GM06990 (cell line): ENCODE measurements around the gene GATAD2A.
A peak's percentile ranks its signal among the peaks of the same experiment; 100 is the strongest.

Experiments
- DNase-seq: peaks from one replicate; pipeline ENCODE4 v3.0.0-alpha.2; 2011; ENCODE audit not compliant: insufficient read length; ENCODE audit errors: extremely low read depth
- H3K27me3 ChIP-seq: replicated peaks from 2 replicates; pipeline ENCODE4 v1.6.0; 2011; ENCODE audit warnings: low read length; ENCODE audit not compliant: control insufficient read depth, insufficient read depth
- H3K36me3 ChIP-seq: 2 replicates; pipeline ENCODE4 v1.5.1; 2011; ENCODE audit warnings: low read length; ENCODE audit not compliant: control insufficient read depth, insufficient read depth
- H3K4me3 ChIP-seq: replicated peaks from 2 replicates; pipeline ENCODE4 v1.5.1; 2011; ENCODE audit warnings: low read depth, mild to moderate bottlenecking, control low read depth, low read length
- CTCF ChIP-seq: IDR thresholded peaks from 2 replicates; pipeline ENCODE4 v1.5.1; 2011; ENCODE audit warnings: low read length, control low read depth, mild to moderate bottlenecking, inconsistent platforms; ENCODE audit not compliant: insufficient read depth, poor library complexity, severe bottlenecking

GATAD2A gene

GRCh38 chr19:19458110-19458816 lies 52.8 kb downstream of the GATAD2A start:
- Histone ChIP-seq H3K4me3 (no peak overlapping the region), H3K27me3 (no peaks in the 10 kb centered on the region), H3K36me3 (peaks cover 6% of the 10 kb centered on the region)
- no peak for DNase-seq
- no peak for TF ChIP-seq CTCF

- Histone ChIP-seq H3K27me3 (no peaks in the 10 kb centered on the region), H3K4me3 (0 out of 2 replicates have a peak overlapping the region, but pooled peaks have one; percentile 6), H3K36me3 (peaks cover 6% of the 10 kb centered on the region)
- no peak for TF ChIP-seq CTCF
- DNase-seq = no peak
Measured at GRCh38 chr19:19459073-19459472, 53.6 kb downstream of the GATAD2A start.

- no peaks in the 10 kb centered on the region for H3K27me3 ChIP-seq
- H3K36me3 ChIP-seq = peaks cover 9% of the 10 kb centered on the region
- peak overlapping the region; percentile 3 for H3K4me3 ChIP-seq
- DNase-seq = no peak
- TF ChIP-seq CTCF = no peak
Measured at GRCh38 chr19:19459707-19460251, 54.3 kb downstream of the GATAD2A start.

GRCh38 chr19:19460258-19460731 lies 54.8 kb downstream of the GATAD2A start:
- peak; percentile 44 for DNase-seq
- H3K36me3 ChIP-seq = peaks cover 14% of the 10 kb centered on the region
- no peaks in the 10 kb centered on the region for H3K27me3 ChIP-seq
- no peak for TF ChIP-seq CTCF
- H3K4me3 ChIP-seq = peak overlapping the region; percentile 19

- no peaks in the 10 kb centered on the region for H3K27me3 ChIP-seq
Measured at GRCh38 chr19:19460761-19461265, 55.3 kb downstream of the GATAD2A start.

More at GRCh38 chr19:19460761-19461265, 55.3 kb downstream of the GATAD2A start:
- Histone ChIP-seq H3K36me3 (peaks cover 19% of the 10 kb centered on the region), H3K4me3 (peak overlapping the region; percentile 20)
- peak; percentile 71 for DNase-seq
- no peak for TF ChIP-seq CTCF
